Neural crest cell (in vitro differentiated cells): ENCODE results near the gene GABRR3. TPM values are rescaled to one million over a fixed set of nuclear protein-coding genes. Genes with fewer than 3 reads are reported as not detected.

ENCODE experiments used
- DNase-seq: peaks from one replicate; pipeline ENCODE4 v3.0.0; 2021; ENCODE audit warnings: low read depth, mixed read lengths, low spot score
- H3K27ac Mint-ChIP-seq: one replicate; pipeline ENCODE4 v1.8.0; 2021; ENCODE audit warnings: mild to moderate bottlenecking, mixed read lengths; ENCODE audit not compliant: unreplicated experiment
- H3K27me3 Mint-ChIP-seq: 2 replicates; pipeline ENCODE4 v1.8.0; 2021; ENCODE audit warnings: low read depth, mild to moderate bottlenecking, mixed read lengths
- H3K36me3 Mint-ChIP-seq: 2 replicates; pipeline ENCODE4 v1.8.0; 2021; ENCODE audit warnings: low read depth, mild to moderate bottlenecking, mixed read lengths
- H3K4me1 Mint-ChIP-seq: 2 replicates; pipeline ENCODE4 v1.8.0; 2021; ENCODE audit warnings: mixed read lengths
- H3K4me3 Mint-ChIP-seq: one replicate; pipeline ENCODE4 v1.8.0; 2021; ENCODE audit warnings: mild to moderate bottlenecking, mixed read lengths
- H3K9me3 Mint-ChIP-seq: 2 replicates; pipeline ENCODE4 v1.8.0; 2021; ENCODE audit warnings: mixed read lengths
- CTCF ChIP-seq: fragments of 200-600 bp; sonication (generic); conservative IDR thresholded peaks from 2 replicates; pipeline ENCODE4 v1.5.0; 2021; ENCODE audit warnings: antibody characterized with exemption, mild to moderate bottlenecking
- total RNA-seq: library from RNA; stranded (reverse); gene quantifications from 2 replicates; pipeline ENCODE4 v1.2.1, GENCODE V29; 2021

The GABRR3 gene
- total RNA-seq, 1 donor from 2014 or later: not detected

- no peak for DNase-seq
- H3K27ac Mint-ChIP-seq: no peak overlapping the region
- no peaks in the 10 kb centered on the region for H3K4me1 Mint-ChIP-seq
- no peaks in the 10 kb centered on the region for H3K27me3 Mint-ChIP-seq
- no peak for TF ChIP-seq CTCF
- no peak overlapping the region for H3K4me3 Mint-ChIP-seq
- no peaks in the 10 kb centered on the region for H3K9me3 Mint-ChIP-seq
- peaks cover 16% of the 10 kb centered on the region for H3K36me3 Mint-ChIP-seq
These were observed 82.8 kb downstream of the GABRR3 start for GRCh38 chr3:97952280-97952679.

DNA sequence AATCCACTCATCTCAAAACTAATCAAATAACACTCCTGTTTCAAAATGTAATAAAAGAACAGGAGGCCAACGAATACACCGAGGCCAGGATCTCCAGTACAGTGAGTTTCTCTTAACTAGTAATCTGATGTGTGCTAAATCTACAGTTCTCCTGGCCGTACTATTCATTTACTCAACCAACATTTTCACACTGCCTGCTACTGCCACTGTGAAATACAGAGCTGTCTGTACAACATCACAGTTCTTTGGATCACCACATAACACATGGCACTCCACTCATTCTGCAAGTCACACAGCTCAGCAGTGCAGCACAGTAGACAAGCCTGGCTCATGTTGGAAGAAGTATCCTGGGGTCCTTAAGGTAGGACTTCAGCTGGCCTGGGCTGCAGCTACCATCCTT lies 84.8 kb downstream of the GABRR3 start:
- H3K27ac Mint-ChIP-seq: no peak overlapping the region
- H3K27me3 Mint-ChIP-seq: no peaks in the 10 kb centered on the region
- DNase-seq: no peak
- no peak for TF ChIP-seq CTCF
- no peaks in the 10 kb centered on the region for H3K9me3 Mint-ChIP-seq
- peaks cover 20% of the 10 kb centered on the region for H3K36me3 Mint-ChIP-seq
- no peaks in the 10 kb centered on the region for H3K4me1 Mint-ChIP-seq
- H3K4me3 Mint-ChIP-seq: no peak overlapping the region

- Mint-ChIP-seq H3K27me3 (no peaks in the 10 kb centered on the region), H3K4me3 (no peak overlapping the region), H3K27ac (no peak overlapping the region), H3K9me3 (no peaks in the 10 kb centered on the region), H3K36me3 (peaks cover 20% of the 10 kb centered on the region), H3K4me1 (no peaks in the 10 kb centered on the region)
- DNase-seq: no peak
- no peak for TF ChIP-seq CTCF
These were observed 85.4 kb downstream of the GABRR3 start for GRCh38 chr3:97949743-97950142.

DNA sequence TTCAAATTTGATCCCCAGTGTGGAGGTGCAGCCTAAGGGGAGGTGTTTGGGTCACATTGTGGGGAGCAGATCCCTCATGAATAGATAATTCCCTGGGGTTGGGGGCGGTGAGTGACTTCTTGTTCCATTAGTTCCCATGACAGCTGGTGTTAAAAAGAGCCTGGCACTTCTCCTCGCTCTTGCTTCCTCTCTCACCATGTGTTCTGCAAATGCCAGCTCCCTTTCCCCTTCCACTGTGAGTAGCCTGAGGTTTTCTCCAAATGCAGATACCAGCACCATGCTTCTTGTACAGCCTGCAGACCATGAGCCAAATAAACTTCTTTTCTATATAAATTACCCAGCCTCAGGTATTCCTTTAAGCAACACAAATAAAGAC lies 86.0 kb downstream of the GABRR3 start:
- no peaks in the 10 kb centered on the region for H3K9me3 Mint-ChIP-seq
- TF ChIP-seq CTCF: no peak
- no peak overlapping the region for H3K4me3 Mint-ChIP-seq
- H3K4me1 Mint-ChIP-seq: no peaks in the 10 kb centered on the region
- H3K36me3 Mint-ChIP-seq: peaks cover 16% of the 10 kb centered on the region
- no peaks in the 10 kb centered on the region for H3K27me3 Mint-ChIP-seq
- no peak overlapping the region for H3K27ac Mint-ChIP-seq
- DNase-seq: no peak

DNA sequence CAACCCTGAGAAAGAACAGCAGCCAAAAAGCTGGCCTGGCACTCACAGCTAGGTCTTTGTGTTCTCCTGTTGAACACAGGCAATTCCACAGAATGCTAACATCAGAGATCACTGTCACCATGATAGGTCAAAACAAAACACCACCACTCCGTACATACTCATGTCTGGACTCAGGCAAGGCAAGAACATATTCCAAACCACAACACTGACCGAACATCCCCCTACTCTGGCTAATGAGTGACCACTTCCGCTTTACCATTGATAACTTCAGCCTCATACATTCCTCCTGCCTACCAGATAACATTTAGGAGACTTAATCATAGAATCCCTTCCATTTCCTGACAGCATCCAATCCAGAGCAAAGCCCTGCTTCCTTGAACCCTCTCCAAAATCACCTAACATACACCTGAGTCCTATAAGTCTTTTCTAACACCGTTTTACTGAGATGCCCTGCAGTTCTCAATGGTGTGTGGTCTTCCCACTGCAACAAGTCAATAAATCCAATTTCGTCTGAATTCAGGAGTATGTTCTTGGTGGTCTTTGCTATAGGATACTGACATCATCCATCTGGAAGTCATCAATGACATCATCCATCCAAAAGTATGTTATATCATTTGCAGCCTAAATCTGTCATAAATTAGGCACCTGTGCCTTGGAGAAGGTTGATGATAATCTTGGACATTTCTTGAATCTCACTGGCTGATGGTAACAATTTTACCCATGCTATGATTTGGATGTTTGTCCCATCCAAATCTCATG lies 86.6 kb downstream of the GABRR3 start:
- no peak overlapping the region for H3K27ac Mint-ChIP-seq
- H3K9me3 Mint-ChIP-seq: no peaks in the 10 kb centered on the region
- no peak for TF ChIP-seq CTCF
- no peak for DNase-seq
- H3K36me3 Mint-ChIP-seq: peaks cover 15% of the 10 kb centered on the region
- H3K4me1 Mint-ChIP-seq: no peaks in the 10 kb centered on the region
- no peaks in the 10 kb centered on the region for H3K27me3 Mint-ChIP-seq
- H3K4me3 Mint-ChIP-seq: no peak overlapping the region
